GM12892 (cell line): ENCODE measurements around the gene DTX1.

Source experiments
- POLR2A ChIP-seq: IDR thresholded peaks from 2 replicates; pipeline ENCODE4 v1.6.1; 2011; ENCODE audit warnings: low read depth, low read length, control low read depth
- POLR2AphosphoS5 ChIP-seq: IDR thresholded peaks from 2 replicates; pipeline ENCODE4 v1.6.1; 2011; ENCODE audit warnings: low read depth, low read length, control low read depth
- TAF1 ChIP-seq: IDR thresholded peaks from 2 replicates; pipeline ENCODE4 v1.6.1; 2011; ENCODE audit warnings: low read depth, mild to moderate bottlenecking, control low read depth, low read length, borderline replicate concordance

- TF ChIP-seq POLR2A: no peak
- TF ChIP-seq TAF1: no peak
- no peak for TF ChIP-seq POLR2AphosphoS5
These were observed 21.3 kb downstream of the DTX1 start for GRCh38 chr12:113077859-113078255.
